ENCODE measurements around the gene DYNLT2B.

DNA sequence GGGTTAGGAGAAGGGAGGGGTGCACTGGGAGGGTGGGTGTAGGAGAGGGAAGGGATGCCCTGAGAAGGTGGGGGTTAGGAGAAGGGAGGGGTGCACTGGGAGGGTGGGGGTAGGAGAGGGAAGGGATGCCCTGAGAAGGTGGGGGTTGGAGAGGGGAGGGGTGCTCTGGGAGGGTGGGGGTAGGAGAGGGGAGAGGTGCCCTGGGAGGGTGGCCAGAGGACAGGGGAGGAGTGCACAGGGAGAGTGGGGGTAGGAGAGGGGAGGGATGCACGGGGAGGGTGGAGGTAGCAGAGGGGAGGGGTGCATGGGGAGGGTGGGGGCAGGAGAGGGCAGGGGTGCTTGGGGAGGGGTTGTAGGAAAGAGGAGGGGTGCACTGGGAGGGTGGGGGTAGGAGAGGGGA is 16.9 kb upstream of the DYNLT2B start:
- TF ChIP-seq EZH2 (IDR thresholded peaks at IDR 0.05; ENCODE audit: borderline replicate concordance, low read length) = no peak
- TF ChIP-seq, protein P1, sequence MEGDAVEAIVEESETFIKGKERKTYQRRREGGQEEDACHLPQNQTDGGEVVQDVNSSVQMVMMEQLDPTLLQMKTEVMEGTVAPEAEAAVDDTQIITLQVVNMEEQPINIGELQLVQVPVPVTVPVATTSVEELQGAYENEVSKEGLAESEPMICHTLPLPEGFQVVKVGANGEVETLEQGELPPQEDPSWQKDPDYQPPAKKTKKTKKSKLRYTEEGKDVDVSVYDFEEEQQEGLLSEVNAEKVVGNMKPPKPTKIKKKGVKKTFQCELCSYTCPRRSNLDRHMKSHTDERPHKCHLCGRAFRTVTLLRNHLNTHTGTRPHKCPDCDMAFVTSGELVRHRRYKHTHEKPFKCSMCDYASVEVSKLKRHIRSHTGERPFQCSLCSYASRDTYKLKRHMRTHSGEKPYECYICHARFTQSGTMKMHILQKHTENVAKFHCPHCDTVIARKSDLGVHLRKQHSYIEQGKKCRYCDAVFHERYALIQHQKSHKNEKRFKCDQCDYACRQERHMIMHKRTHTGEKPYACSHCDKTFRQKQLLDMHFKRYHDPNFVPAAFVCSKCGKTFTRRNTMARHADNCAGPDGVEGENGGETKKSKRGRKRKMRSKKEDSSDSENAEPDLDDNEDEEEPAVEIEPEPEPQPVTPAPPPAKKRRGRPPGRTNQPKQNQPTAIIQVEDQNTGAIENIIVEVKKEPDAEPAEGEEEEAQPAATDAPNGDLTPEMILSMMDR (IDR thresholded peaks at IDR 0.05; ENCODE audit: low read length) = no peak
